Lung (tissue), 12 donors: ENCODE data around the gene DGKD. TPM values are rescaled to one million over a fixed set of nuclear protein-coding genes. Genes with fewer than 3 reads are reported as not detected.

Source experiments
- ATAC-seq: fragments of 200-7000 bp; cut with Tn5 transposase; one replicate; pipeline ENCODE4 v1.9.1; 2020; ENCODE audit warnings: moderate number of reproducible peaks; ENCODE audit not compliant: insufficient read depth, low FRiP score
- DNase-seq, 3 donors: peaks; one replicate each; pipeline ENCODE4 v3.0.0-alpha.2; 2013 to 2017
- H3K27ac ChIP-seq, 2 donors: one replicate each; pipeline ENCODE4 v1.5.1; 2013; ENCODE audit warnings: mild to moderate bottlenecking in 2 of 2, moderate library complexity in 2 of 2, control low read depth in 1 of 2, inconsistent platforms in 1 of 2, low read depth in 1 of 2, low read length in 1 of 2
- H3K27me3 ChIP-seq, 3 donors: one replicate each; pipeline ENCODE4 v1.5.1; 2013; ENCODE audit warnings: low read length in 2 of 3; ENCODE audit not compliant: control insufficient read depth in 3 of 3, insufficient read depth in 3 of 3
- H3K36me3 ChIP-seq, 4 donors: one replicate each; pipeline ENCODE4 v1.5.1; 2013; ENCODE audit warnings: low read length in 4 of 4, mild to moderate bottlenecking in 1 of 4, moderate library complexity in 1 of 4; ENCODE audit not compliant: control insufficient read depth in 4 of 4, insufficient read depth in 4 of 4
- H3K4me1 ChIP-seq, 5 donors: one replicate each; pipeline ENCODE4 v1.5.1; 2013; ENCODE audit warnings: low read length in 5 of 5, mild to moderate bottlenecking in 2 of 5, moderate library complexity in 1 of 5; ENCODE audit not compliant: control insufficient read depth in 5 of 5, insufficient read depth in 5 of 5
- H3K4me3 ChIP-seq: one replicate; pipeline ENCODE4 v1.5.1; 2013; ENCODE audit warnings: mild to moderate bottlenecking, control low read depth, moderate library complexity
- H3K9ac ChIP-seq, 2 donors: one replicate each; pipeline ENCODE4 v1.5.1; 2013; ENCODE audit warnings: low read length in 2 of 2, control low read depth in 1 of 2; ENCODE audit not compliant: insufficient read depth in 1 of 2
- H3K9me3 ChIP-seq, 4 donors: one replicate each; pipeline ENCODE4 v1.5.1; 2013; ENCODE audit warnings: low read length in 3 of 4, mild to moderate bottlenecking in 1 of 4, moderate library complexity in 1 of 4; ENCODE audit not compliant: control insufficient read depth in 4 of 4, insufficient read depth in 3 of 4
- CTCF ChIP-seq: IDR thresholded peaks from 2 replicates; pipeline ENCODE4 v1.5.1; 2012; ENCODE audit warnings: mild to moderate bottlenecking; ENCODE audit errors: control extremely low read depth, extremely low read depth
- WGBS, 2 donors: extraction: QIAGEN DNeasy Blood & Tissue Kit; methylation state at CpG; one replicate each; pipeline ENCODE4 v1.1.7; 2013; 5-methylcytosine and 5-hydroxymethylcytosine counted together
- polyA plus RNA-seq, 2 donors: library from polyadenylated mRNA; stranded (reverse); fragments of 200-250 nt; gene quantifications; one replicate each; pipeline ENCODE4 v1.2.1, GENCODE V29; 2013
- total RNA-seq, 2 donors: library from RNA; depleted of rRNA in 1 of 2; stranded (reverse); fragments of >200 nt in 1 of 2; gene quantifications; one replicate each; pipeline ENCODE4 v1.2.1, GENCODE V29; 2014 to 2021
- donor health status: control.
- donor health status: control.
- donor health status: Bipolar disorder and iron deficiency.
- donor health status: healthy.
- donor health status: DM: yes; HTN: yes; CAD: no.

DGKD gene
- total and polyA plus RNA-seq, 4 donors = 30.3 to 77.4 (median 44.0) TPM

- peaks cover 20 to 76% (median 38%) of the 10 kb centered on the region in 4 donors for H3K36me3 ChIP-seq
- no peak for DNase-seq
- no peak for ATAC-seq
- no peak for TF ChIP-seq CTCF
- no peaks in the 10 kb centered on the region for H3K9me3 ChIP-seq
- no peak overlapping the region for H3K9ac ChIP-seq
- no peaks in the 10 kb centered on the region for H3K4me1 ChIP-seq
- H3K4me3 ChIP-seq = no peak overlapping the region
- no peaks in the 10 kb centered on the region for H3K27me3 ChIP-seq
- H3K27ac ChIP-seq = no peak overlapping the region
- 97% methylated on average over 7 of the region's 7 CpGs for whole genome bisulfite sequencing, 2 donors
Measured at GRCh38 chr2:233455491-233455890, 101.2 kb downstream of the DGKD start.

DNA sequence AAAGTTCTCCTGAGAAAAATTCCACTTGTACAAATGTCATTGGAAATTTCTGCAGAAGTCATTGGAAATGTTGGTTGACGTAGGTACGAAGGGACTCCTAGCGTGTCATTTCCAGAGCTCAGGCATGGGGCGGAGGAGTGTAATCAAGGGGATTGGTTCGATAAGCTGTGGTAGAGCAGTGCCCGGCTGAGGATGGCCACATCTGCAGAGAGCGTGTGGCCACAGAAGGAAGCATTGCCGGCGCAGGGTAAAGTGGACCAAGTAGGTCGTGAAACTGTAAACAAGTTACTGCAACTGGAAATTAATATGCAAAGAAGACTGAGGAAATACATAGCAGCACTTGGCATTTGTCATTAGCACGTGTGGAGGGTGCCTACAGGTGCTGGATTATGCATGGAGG, 101.8 kb downstream of the DGKD start:
- peaks cover 20 to 74% (median 36%) of the 10 kb centered on the region in 4 donors for H3K36me3 ChIP-seq
- no peak for TF ChIP-seq CTCF
- no peaks in the 10 kb centered on the region for H3K4me1 ChIP-seq
- no peak overlapping the region for H3K27ac ChIP-seq
- H3K4me3 ChIP-seq = no peak overlapping the region
- ATAC-seq = no peak
- H3K27me3 ChIP-seq = no peaks in the 10 kb centered on the region
- no peak for DNase-seq
- WGBS, 2 donors = 95 to 96% methylated on average over 11 of the region's 11 CpGs
- H3K9me3 ChIP-seq = no peaks in the 10 kb centered on the region
- no peak overlapping the region for H3K9ac ChIP-seq

DNA sequence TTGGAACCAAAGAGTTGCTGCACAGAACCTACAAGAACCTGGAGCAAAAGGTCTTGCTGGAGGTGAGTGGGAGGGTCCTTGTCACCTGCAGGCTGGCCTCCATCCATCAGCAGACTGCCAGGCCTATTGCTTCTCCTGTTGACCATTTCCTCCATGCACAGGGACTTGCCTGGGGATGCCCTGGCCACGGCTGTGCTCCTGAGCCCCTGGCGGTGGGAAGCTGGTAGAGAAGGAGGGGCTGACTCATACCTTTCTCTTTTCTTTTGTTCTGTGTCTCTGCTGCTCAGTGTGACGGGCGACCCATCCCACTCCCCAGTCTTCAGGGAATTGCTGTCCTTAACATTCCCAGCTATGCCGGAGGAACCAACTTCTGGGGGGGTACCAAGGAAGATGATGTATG, 102.6 kb downstream of the DGKD start:
- Histone ChIP-seq H3K27me3 (no peaks in the 10 kb centered on the region), H3K9me3 (no peaks in the 10 kb centered on the region), H3K4me3 (no peak overlapping the region), H3K27ac (no peak overlapping the region), H3K36me3 (peaks cover 15 to 77% (median 31%) of the 10 kb centered on the region in 4 donors), H3K4me1 (no peaks in the 10 kb centered on the region), H3K9ac (no peak overlapping the region)
- DNase-seq (no peak), ATAC-seq (no peak)
- WGBS, 2 donors = 92 to 95% methylated on average over 5 of the region's 5 CpGs
- no peak for TF ChIP-seq CTCF

DNA sequence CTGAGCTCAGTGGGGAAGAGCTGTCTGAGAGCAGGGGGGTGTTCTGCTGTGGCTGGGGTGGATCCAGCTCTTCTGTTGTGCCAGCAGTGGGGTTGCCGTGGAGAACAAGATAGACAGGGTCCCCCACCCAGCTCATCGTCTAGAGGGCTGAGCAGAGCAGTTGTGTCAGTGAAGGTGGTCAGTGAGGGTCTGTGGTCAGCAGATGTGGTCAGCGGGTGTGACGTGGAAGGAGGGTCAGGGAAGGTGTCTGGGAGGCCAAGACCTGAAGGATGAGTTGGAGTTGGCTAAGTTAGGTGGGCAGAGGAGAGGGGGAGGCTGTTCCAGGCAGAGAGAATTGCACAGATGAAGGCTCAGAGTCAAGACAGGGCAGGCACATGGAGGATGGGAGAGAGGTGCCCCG, 103.1 kb downstream of the DGKD start:
- Histone ChIP-seq H3K9me3 (no peaks in the 10 kb centered on the region), H3K4me3 (no peak overlapping the region), H3K27ac (no peak overlapping the region), H3K27me3 (no peaks in the 10 kb centered on the region), H3K9ac (no peak overlapping the region), H3K4me1 (no peaks in the 10 kb centered on the region), H3K36me3 (peaks cover 18 to 77% (median 30%) of the 10 kb centered on the region in 4 donors)
- ATAC-seq (no peak), DNase-seq (no peak)
- no peak for TF ChIP-seq CTCF
- WGBS, 2 donors = 96 to 97% methylated on average over 5 of the region's 5 CpGs
